Measurements from ENCODE around the gene ERBB2. TPM values are rescaled to one million over a fixed set of nuclear protein-coding genes. Genes with fewer than 3 reads are reported as not detected.

The ERBB2 gene
- total and polyA plus RNA-seq, 2 of the 13 experiments (the other 11 are each of a cell fraction or from before 2014, with no cell fraction given), result 57.7 to 64.1 TPM

GRCh38 chr17:39738983-39739884 lies 39.4 kb downstream of the ERBB2 start (continued):
- TF ChIP-seq, protein P1, sequence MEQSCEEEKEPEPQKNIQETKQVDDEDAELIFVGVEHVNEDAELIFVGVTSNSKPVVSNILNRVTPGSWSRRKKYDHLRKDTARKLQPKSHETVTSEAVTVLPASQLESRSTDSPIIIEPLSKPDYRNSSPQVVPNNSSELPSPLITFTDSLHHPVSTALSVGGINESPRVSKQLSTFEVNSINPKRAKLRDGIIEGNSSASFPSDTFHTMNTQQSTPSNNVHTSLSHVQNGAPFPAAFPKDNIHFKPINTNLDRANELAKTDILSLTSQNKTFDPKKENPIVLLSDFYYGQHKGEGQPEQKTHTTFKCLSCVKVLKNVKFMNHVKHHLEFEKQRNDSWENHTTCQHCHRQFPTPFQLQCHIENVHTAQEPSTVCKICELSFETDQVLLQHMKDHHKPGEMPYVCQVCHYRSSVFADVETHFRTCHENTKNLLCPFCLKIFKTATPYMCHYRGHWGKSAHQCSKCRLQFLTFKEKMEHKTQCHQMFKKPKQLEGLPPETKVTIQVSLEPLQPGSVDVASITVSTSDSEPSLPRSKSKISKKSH (CRISPR knock-in tag; IDR thresholded peaks at IDR 0.05; ENCODE audit: borderline replicate concordance), result peak; percentile 92; the same call in 1 of the 2 replicates
- TF ChIP-seq RARG (CRISPR knock-in tag; IDR thresholded peaks at IDR 0.05; ENCODE audit: low read depth), result no peak
- no peak for TF ChIP-seq FLYWCH1 (CRISPR knock-in tag; IDR thresholded peaks at IDR 0.05)
- peak; percentile 68; the same call in 1 of the 2 replicates for TF ChIP-seq MEIS2 (CRISPR knock-in tag; IDR thresholded peaks at IDR 0.05)
- TF ChIP-seq, protein P2, sequence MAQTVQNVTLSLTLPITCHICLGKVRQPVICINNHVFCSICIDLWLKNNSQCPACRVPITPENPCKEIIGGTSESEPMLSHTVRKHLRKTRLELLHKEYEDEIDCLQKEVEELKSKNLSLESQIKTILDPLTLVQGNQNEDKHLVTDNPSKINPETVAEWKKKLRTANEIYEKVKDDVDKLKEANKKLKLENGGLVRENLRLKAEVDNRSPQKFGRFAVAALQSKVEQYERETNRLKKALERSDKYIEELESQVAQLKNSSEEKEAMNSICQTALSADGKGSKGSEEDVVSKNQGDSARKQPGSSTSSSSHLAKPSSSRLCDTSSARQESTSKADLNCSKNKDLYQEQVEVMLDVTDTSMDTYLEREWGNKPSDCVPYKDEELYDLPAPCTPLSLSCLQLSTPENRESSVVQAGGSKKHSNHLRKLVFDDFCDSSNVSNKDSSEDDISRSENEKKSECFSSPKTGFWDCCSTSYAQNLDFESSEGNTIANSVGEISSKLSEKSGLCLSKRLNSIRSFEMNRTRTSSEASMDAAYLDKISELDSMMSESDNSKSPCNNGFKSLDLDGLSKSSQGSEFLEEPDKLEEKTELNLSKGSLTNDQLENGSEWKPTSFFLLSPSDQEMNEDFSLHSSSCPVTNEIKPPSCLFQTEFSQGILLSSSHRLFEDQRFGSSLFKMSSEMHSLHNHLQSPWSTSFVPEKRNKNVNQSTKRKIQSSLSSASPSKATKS (CRISPR knock-in tag; IDR thresholded peaks at IDR 0.05), result no peak
- TF ChIP-seq ZNF746 (CRISPR knock-in tag; IDR thresholded peaks at IDR 0.05), result no peak; the same call in 1 of the 2 replicates
- peak; percentile 42; the same call in 1 of the 2 replicates for TF ChIP-seq CBFB (CRISPR knock-in tag; IDR thresholded peaks at IDR 0.05)
- no peak for TF ChIP-seq XRCC5 (optimal IDR thresholded peaks at IDR 0.05; ENCODE audit: low read length)
- peak; percentile 84 for TF ChIP-seq KDM2A (CRISPR knock-in tag; IDR thresholded peaks at IDR 0.05; ENCODE audit: borderline replicate concordance, low read depth)
- TF ChIP-seq ZNF816 (CRISPR knock-in tag; IDR thresholded peaks at IDR 0.05; ENCODE audit: borderline replicate concordance), result no peak; the same call in 1 of the 2 replicates
- no peak for TF ChIP-seq ZUFSP (CRISPR knock-in tag; IDR thresholded peaks at IDR 0.05; ENCODE audit: borderline replicate concordance)
- no peak for TF ChIP-seq FOXP1 (IDR thresholded peaks at IDR 0.05)
- TF ChIP-seq FOXP1 (CRISPR knock-in tag; IDR thresholded peaks at IDR 0.05), result peak; percentile 96
- peak; percentile 84 for TF ChIP-seq POLR2G (IDR thresholded peaks at IDR 0.05; ENCODE audit: low read depth, low read length)
- TF ChIP-seq FOXC1 (CRISPR knock-in tag; IDR thresholded peaks at IDR 0.05; ENCODE audit: borderline replicate concordance), result peak; percentile 83; the same call in 1 of the 2 replicates
- no peak for TF ChIP-seq PLSCR1 (CRISPR knock-in tag; IDR thresholded peaks at IDR 0.05; ENCODE audit: borderline replicate concordance)
- peak; percentile 84 for TF ChIP-seq ZNF160 (CRISPR knock-in tag; IDR thresholded peaks at IDR 0.05)
- peak; percentile 58; the same call in 1 of the 2 replicates for TF ChIP-seq ZNF670 (CRISPR knock-in tag; IDR thresholded peaks at IDR 0.05; ENCODE audit: borderline replicate concordance)
- no peak; the same call in 1 of the 2 replicates for TF ChIP-seq HNRNPUL1 (IDR thresholded peaks at IDR 0.05; ENCODE audit: low read depth, low read length)
- TF ChIP-seq SSRP1 (CRISPR knock-in tag; IDR thresholded peaks at IDR 0.05), result 0 out of 2 replicates have a peak, but pooled peaks have one; percentile 87
- peak; percentile 62; the same call in 1 of the 2 replicates for TF ChIP-seq ZNF564 (CRISPR knock-in tag; IDR thresholded peaks at IDR 0.05)
- TF ChIP-seq ARNT2 (CRISPR knock-in tag; IDR thresholded peaks at IDR 0.05; ENCODE audit: low read depth), result peak; percentile 66; the same call in 1 of the 2 replicates
- TF ChIP-seq EED (CRISPR knock-in tag; IDR thresholded peaks at IDR 0.05), result no peak
- peak; percentile 48 for TF ChIP-seq NFYB (CRISPR knock-in tag; IDR thresholded peaks at IDR 0.05)
